Stimulated activated CD8-positive, alpha-beta memory T cell treated with anti-CD3 and anti-CD28 coated beads, Interleukin-7, amount 100 ng/mL, for 24 hours (primary cell): ENCODE results near the gene DESI1.
A peak's percentile ranks its signal among the peaks of the same experiment; 100 is the strongest.
"Not testable (repeated sequence)": the region's sequence is repeated elsewhere in the genome, so short reads cannot be mapped to it uniquely, and the experiment has no call there.

Experiments
- DNase-seq: peaks from one replicate; pipeline ENCODE4 v3.0.0-alpha.2; 2020; ENCODE audit warnings: low read depth

Gene DESI1

DNA sequence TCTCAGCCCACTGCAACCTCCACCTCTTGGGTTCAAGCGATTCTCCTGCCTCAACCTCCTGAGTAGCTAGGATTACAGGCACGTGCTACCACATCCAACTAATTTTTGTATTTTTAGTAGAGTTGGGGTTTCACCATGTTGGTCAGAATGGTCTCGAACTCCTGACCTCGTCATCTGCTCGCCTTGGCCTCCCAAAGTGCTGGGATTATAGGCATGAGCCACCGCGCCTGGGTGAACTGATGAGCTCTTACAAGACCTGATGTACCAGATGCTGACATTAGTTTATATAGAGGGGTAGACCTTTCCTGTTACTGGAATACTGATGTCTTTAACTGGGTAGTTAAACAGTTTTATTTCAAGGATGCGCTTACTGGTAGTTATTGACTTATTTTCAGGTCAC is 13.8 kb upstream of the DESI1 start:
- DNase-seq, result not testable (repeated sequence)

DNA sequence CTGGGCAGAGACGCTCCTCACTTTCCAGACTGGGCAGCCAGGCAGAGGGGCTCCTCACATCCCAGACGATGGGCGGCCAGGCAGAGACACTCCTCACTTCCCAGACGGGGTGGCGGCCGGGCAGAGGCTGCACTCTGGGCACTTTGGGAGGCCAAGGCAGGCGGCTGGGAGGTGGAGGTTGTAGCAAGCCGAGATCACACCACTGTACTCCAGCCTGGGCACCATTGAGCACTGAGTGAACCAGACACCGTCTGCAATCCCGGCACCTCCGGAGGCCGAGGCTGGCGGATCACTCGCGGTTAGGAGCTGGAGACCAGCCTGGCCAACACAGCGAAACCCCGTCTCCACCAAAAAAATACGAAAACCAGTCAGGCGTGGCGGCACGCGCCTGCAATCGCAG is 10.8 kb upstream of the DESI1 start:
- DNase-seq, result not testable (repeated sequence)

DNA sequence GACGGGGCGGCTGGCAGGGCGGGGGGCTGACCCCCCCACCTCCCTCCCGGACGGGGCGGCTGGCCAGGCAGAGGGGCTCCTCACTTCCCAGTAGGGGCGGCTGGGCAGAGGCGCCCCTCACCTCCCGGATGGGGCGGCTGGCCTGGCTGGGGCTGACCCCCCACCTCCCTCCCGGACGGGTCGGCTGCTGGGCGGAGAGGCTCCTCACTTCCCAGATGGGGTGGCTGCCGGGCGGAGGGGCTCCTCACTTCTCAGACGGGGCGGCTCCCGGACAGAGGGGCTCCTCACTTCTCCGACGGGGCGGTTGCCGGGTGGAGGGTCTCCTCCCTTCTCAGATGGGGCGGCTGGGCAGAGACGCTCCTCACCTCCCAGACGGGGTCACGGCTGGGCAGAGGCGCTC is 10.3 kb upstream of the DESI1 start:
- DNase-seq, result not testable (repeated sequence)

- no peak for DNase-seq
These were observed 4.7 kb upstream of the DESI1 start for GRCh38 chr22:41625577-41625976.

- DNase-seq, result no peak
These were observed 1.0 kb upstream of the DESI1 start for GRCh38 chr22:41621911-41622179.

DNA sequence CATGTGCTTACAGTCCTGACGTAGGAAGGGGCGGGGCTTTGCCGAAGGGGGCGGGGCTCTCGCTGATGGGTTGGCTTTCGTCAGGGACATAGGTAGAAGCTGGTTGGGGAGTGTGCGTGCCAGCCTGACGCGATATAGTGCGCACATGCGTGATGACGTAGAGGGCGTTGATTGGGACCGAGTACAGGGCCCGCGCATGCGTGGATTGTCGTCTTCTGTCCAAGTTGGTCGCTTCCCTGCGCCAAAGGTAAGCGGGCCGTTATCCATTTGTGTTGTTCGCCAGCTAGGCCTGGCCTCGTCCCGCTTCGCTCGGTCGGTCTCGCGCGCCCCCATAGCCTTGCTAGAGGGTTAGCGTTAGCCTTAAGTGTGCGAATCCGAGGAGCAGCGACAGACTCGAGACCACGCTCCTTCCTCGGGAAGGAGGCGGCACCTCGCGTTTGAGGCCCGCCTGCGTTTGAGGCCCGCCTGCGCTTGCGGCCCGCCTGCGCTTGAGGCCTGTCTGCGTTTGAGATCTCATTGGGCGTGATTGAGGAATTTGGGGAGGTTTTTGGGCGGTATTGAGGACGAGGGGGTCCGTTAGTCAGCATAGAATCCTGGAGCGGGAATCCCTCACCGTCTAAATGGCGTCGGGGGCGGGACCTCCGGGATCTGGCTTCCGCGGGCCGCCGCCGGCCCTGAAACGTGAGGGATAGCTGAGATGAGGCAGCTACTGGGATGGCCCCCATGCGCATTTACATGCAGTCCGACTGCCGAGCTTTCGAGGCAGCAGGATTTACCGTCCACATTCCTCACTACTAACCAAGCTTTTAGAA is 462 bp upstream of the DESI1 start, which contains the start of gene XRCC6:
XRCC6 (plus strand) TSS at position 197 of the 812 bp plus-strand sequence. CDS start 710 bp downstream, outside the sequence.
- DNase-seq, result peak; percentile 100

DNA sequence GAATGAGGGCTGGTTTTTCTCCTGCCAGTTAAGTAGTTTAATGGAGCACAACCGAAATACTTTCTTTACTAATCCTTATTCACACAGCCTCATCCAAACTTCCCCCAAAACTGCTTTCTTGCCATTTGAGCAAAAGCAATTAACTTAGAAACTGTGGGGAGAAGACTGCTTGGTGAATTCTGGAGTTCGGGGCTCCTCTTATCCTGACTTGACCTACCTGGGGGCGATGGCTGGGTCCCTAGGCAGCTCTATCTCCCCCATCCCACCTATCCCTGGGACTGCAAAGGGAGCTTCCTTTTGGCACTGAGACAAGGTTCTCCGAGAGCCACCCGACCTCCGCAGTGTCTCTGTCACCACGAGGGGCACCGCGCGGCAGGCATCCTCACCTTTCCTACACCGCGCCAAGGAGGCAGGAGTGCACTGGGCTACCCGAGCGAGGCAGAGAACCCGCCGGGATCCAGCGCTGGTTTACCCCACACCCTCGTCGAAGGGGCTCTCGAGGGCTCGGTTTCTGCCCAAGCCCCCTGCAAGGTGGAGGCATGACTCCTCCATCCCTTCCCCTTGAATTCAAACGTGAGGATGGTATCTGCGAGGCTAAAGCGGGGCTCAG is 759 bp downstream of the DESI1 start:
- no peak for DNase-seq

DNA sequence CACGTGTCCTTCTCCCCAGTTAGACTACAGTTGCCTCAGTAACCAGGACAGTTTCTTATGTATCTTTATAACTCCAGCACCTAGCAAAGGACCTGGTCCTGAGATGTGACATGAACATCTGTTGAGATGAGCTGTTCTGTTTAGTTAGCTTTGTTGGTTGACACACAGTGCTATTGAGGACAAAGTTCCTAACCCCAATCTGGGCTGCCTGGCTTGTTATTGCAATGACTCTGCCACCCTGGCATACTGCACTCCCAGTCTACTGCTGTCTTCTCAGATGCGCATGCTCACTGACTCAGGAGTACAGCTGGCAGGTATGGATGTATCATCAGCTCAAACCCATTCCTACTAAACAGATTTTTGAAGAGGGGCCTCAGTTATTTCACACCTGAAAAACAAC is 7.4 kb downstream of the DESI1 start:
- DNase-seq, result no peak

GRCh38 chr22:41612603-41613306 is 8.1 kb downstream of the DESI1 start:
- no peak for DNase-seq

GRCh38 chr22:41608386-41608785 is 12.5 kb downstream of the DESI1 start:
- no peak for DNase-seq

- peak; percentile 45 for DNase-seq
These were observed 16.9 kb downstream of the DESI1 start for GRCh38 chr22:41603873-41604332.

- DNase-seq, result no peak
These were observed 19.9 kb downstream of the DESI1 start for GRCh38 chr22:41600976-41601375.

DNA sequence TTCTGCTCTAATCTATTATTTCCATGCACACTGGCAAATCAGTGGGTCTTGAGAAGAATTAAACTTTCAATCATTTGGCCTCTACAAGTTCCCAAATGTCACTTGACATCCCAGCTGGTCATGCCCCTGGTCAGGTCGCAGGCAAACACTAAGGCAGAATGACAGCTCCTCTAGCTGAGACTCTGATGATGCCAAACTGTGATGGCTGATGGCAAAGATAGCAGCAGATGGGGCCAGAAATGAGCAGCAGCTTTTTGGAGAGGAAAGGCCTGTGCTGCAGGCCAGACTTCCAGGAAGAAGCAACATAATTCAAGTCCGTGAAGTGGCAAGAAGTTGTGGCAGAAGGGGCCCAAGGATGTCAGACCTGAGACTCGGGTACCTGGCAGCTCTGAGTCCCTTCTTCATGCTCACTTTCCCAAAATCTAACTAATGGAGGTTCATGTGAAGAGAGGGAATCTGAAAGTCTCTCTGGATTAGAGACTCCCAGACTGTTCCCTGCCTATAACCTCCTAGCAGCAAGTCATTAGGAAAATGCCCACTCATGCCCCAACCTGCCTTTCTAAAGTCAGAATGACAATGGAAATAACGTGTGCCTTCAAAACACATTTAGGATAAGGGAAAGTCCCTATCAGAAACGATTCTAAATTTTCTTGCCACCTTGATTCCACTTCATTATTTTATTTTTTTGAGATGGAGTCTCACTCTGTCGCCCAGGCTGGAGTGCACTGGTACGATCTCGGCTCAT is 21.8 kb downstream of the DESI1 start:
- DNase-seq, result no peak

DNA sequence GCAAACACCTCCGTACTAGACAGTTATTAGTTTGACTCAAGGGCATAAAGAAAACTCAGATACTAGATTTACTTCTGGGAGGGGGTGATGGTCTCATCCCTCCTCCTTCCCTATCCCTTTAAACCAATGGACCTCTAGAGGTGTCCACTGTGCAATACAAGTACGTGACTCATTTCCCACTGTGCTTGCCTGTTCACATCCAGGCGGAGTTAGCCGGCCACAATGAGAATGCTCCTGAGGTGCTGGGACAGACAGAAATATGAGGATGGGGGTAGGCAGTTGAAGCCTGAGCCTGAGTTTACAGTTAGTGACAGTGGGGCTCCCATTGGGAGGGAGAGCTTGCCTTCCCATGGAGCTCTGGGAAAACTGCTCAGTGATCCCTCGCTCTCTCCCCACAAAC is 22.8 kb downstream of the DESI1 start:
- no peak for DNase-seq

GRCh38 chr22:41597635-41597953 is 23.2 kb downstream of the DESI1 start:
- no peak for DNase-seq

- DNase-seq, result no peak
These were observed 23.8 kb downstream of the DESI1 start for GRCh38 chr22:41596776-41597634.

DNA sequence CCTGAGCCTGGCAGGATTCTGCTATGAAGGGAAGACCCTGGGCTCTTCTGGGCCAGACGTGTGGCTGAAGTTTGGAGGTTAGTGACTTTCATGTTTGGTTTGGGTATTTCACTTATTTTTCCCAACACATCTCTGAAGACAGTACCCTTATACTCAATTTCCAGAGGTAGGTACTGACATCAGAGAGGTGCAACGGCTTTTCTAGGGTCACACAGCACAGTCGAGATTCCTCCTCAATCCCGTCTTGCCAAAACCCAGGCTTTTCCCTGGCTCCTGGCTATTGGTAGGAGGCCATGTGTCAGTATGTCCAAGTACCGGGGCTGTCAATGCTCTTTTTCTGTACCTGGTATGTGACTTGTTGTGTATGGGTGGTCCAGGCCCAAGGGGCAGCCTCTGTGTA is 25.1 kb downstream of the DESI1 start:
- no peak for DNase-seq

- not testable (repeated sequence) for DNase-seq
These were observed 27.4 kb downstream of the DESI1 start for GRCh38 chr22:41593336-41593960.

GRCh38 chr22:41589391-41590241 is 31.2 kb downstream of the DESI1 start, which contains the start of gene PMM1:
Gene PMM1 (minus strand): TSS chr22:41589840. CDS start chr22:41589805, 35 bp downstream.
- peak; percentile 100 for DNase-seq

DNA sequence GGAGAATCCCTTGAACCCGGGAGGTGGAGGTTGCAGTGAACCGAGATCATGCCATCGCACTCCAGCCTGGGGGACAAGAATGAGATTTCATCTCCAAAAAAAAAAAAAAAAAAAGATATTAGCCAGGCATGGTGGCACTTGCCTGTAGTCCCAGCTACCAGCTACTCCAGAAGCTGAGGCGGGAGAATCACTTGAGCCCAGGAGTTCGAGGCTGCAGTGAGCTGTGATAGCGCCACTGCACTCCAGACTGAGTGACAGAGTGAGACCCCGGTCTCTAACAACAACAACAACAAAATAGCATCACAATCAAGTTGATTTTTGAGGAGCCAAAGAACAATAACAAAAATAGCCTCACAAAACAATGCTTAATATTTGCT is 33.5 kb downstream of the DESI1 start:
- no peak for DNase-seq
